ENCODE data around the gene RBM22. TPM values are rescaled to one million over a fixed set of nuclear protein-coding genes. Genes with fewer than 3 reads are reported as not detected.
A peak's percentile ranks its signal among the peaks of the same experiment; 100 is the strongest.

The RBM22 gene
- total RNA-seq, 4 donors from 2014 or later = 24.7 to 41.6 (median 33.2) TPM

DNA sequence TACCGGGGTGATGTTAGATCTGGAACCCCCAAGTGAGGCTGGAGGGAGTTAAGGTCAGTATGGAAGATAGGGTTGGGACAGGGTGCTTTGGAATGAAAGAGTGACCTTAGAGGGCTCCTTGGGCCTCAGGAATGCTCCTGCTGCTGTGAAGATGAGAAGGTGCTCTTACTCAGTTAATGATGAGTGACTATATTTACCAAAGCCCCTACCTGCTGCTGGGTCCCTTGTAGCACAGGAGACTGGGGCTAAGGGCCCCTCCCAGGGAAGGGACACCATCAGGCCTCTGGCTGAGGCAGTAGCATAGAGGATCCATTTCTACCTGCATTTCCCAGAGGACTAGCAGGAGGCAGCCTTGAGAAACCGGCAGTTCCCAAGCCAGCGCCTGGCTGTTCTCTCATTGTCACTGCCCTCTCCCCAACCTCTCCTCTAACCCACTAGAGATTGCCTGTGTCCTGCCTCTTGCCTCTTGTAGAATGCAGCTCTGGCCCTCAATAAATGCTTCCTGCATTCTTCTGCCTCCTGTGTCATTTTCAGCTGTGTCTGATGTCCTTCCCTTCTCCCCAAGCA lies 42.1 kb downstream of the RBM22 start:
- H3K27ac ChIP-seq = peak overlapping the region in 2 of 4 donors; percentile 42 to 85
- H3K27me3 ChIP-seq = no peaks in the 10 kb centered on the region
- 26 to 74% methylated on average over 3 of the region's 3 CpGs for WGBS, 2 donors
- no peaks in the 10 kb centered on the region for H3K36me3 ChIP-seq
- H3K4me3 ChIP-seq = no peak overlapping the region
- no peak for DNase-seq (ENCODE audit: low spot score in 2 of 2)
- H3K4me1 ChIP-seq = peaks cover 0 to 80% (median 19%) of the 10 kb centered on the region in 4 donors
- H3K9me3 ChIP-seq = no peaks in the 10 kb centered on the region
- TF ChIP-seq, protein P1, sequence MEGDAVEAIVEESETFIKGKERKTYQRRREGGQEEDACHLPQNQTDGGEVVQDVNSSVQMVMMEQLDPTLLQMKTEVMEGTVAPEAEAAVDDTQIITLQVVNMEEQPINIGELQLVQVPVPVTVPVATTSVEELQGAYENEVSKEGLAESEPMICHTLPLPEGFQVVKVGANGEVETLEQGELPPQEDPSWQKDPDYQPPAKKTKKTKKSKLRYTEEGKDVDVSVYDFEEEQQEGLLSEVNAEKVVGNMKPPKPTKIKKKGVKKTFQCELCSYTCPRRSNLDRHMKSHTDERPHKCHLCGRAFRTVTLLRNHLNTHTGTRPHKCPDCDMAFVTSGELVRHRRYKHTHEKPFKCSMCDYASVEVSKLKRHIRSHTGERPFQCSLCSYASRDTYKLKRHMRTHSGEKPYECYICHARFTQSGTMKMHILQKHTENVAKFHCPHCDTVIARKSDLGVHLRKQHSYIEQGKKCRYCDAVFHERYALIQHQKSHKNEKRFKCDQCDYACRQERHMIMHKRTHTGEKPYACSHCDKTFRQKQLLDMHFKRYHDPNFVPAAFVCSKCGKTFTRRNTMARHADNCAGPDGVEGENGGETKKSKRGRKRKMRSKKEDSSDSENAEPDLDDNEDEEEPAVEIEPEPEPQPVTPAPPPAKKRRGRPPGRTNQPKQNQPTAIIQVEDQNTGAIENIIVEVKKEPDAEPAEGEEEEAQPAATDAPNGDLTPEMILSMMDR (IDR thresholded peaks at IDR 0.05) = no peak
- TF ChIP-seq POLR2A (IDR thresholded peaks at IDR 0.05) = no peak
- TF ChIP-seq EP300 (IDR thresholded peaks at IDR 0.05) = no peak

DNA sequence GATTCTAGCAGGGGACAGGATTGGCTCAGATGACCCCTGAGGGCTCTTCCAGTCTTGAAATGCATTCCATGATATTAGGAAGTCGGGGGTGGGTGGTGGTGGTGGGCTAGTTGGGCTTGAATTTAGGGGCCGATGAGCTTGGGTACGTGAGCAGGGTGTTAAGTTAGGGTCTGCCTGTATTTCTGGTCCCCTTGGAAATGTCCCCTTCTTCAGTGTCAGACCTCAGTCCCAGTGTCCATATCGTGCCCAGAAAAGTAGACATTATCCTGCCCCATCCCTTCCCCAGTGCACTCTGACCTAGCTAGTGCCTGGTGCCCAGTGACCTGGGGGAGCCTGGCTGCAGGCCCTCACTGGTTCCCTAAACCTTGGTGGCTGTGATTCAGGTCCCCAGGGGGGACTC lies 42.7 kb downstream of the RBM22 start:
- no peaks in the 10 kb centered on the region for H3K9me3 ChIP-seq
- DNase-seq (ENCODE audit: low spot score in 2 of 2) = no peak
- TF ChIP-seq, protein P1 (IDR thresholded peaks at IDR 0.05) = no peak
- TF ChIP-seq POLR2A (IDR thresholded peaks at IDR 0.05) = no peak
- no peak for TF ChIP-seq EP300 (IDR thresholded peaks at IDR 0.05)
- H3K27ac ChIP-seq = peak overlapping the region in 2 of 4 donors; percentile 42 to 85
- no peaks in the 10 kb centered on the region for H3K36me3 ChIP-seq
- H3K4me3 ChIP-seq = no peak overlapping the region
- WGBS, 2 donors = 84 to 88% methylated on average over 4 of the region's 4 CpGs
- no peaks in the 10 kb centered on the region for H3K27me3 ChIP-seq
- peaks cover 0 to 85% (median 24%) of the 10 kb centered on the region in 4 donors for H3K4me1 ChIP-seq

DNA sequence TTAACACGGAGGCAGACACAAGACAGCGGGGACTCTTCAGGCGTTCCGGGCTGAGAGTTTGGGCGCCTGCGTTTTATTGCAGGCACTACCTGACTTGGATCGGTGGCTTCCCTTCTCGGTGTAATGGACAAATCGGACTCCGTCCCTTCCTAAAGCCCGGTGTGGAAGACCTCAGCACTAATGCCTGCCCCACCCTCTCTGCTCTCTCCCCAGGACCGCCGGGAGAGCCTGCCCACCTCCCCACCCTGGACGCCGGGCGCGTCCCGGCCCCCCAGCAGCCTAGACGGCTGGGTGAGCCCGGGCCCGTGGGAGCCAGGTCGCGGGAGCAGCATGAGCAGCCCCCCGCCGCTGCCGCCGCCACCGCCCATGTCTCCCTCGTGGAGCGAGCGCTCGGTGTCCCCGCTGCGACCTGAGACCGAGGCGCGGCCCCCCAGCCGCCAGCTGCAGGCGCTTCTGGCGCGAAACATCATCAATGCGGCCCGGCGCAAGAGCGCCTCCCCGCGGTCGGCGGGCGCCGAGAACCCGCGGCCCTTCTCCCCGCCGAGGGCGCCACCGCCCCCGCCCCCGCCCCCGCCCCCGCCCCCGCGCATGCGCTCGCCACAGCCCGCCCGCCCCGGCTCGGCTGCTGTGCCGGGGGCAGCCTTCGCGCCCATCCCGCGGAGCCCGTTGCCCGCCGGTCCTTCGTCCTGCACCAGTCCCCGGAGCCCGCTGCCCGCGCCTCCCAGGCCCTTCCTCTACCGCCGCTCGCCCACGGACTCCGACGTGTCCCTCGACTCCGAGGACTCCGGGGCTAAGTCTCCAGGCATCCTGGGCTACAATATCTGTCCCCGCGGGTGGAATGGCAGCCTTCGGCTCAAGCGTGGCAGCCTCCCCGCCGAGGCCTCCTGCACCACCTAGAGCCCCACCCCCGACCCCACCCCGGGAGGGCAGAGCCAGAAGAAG lies 44.4 kb downstream of the RBM22 start:
- peak overlapping the region; percentile 65 to 85 (median 80) for H3K27ac ChIP-seq
- H3K9me3 ChIP-seq = no peaks in the 10 kb centered on the region
- H3K4me3 ChIP-seq = peak overlapping the region; percentile 28 to 66 (median 62)
- peaks cover 0 to 94% (median 39%) of the 10 kb centered on the region in 4 donors for H3K4me1 ChIP-seq
- no peaks in the 10 kb centered on the region for H3K36me3 ChIP-seq
- H3K27me3 ChIP-seq = no peaks in the 10 kb centered on the region
- WGBS, 2 donors = 6 to 12% methylated on average over 21 to 50 of the region's 99 CpGs
- TF ChIP-seq, protein P1 (IDR thresholded peaks at IDR 0.05) = peak; percentile 75 to 95 (median 89)
- TF ChIP-seq POLR2A (IDR thresholded peaks at IDR 0.05) = no peak
- TF ChIP-seq EP300 (IDR thresholded peaks at IDR 0.05) = peak in 1 of 2 donors; percentile 45
- no peak for DNase-seq (ENCODE audit: low spot score in 2 of 2)

DNA sequence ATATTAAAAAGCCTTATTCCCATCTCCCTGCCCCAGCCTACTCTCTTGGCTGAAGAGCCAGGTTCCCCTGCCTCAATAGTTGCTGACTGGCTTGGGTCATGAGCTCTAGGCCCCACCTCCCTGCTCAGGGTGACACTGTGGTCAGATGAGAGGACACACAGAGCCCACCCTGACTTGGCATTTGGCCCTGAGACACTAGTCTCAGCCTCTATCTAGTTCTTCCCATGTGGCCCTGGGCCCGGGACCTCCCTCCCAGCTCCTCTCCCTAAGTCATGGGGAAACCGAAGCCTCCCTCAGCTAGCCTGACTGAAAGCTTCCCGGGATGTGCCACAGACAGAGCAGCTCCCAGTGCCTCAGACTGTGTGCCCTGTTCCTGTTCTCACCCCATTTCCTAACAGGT lies 45.6 kb downstream of the RBM22 start:
- peak overlapping the region in 2 of 4 donors; percentile 80 to 85 for H3K27ac ChIP-seq
- no peaks in the 10 kb centered on the region for H3K9me3 ChIP-seq
- TF ChIP-seq POLR2A (IDR thresholded peaks at IDR 0.05) (no peak), EP300 (IDR thresholded peaks at IDR 0.05) (no peak)
- TF ChIP-seq, protein P1 (IDR thresholded peaks at IDR 0.05) = no peak
- DNase-seq (ENCODE audit: low spot score in 2 of 2) = no peak
- no peaks in the 10 kb centered on the region for H3K27me3 ChIP-seq
- peaks cover 0 to 12% (median 0%) of the 10 kb centered on the region in 3 donors for H3K36me3 ChIP-seq
- peaks cover 0 to 96% (median 44%) of the 10 kb centered on the region in 4 donors for H3K4me1 ChIP-seq
- H3K4me3 ChIP-seq = no peak overlapping the region
- WGBS, 2 donors = 61 to 80% methylated on average over 3 of the region's 3 CpGs

All from tibial nerve (tissue), 4 donors.